ENCODE measurements around the gene GAD1.

GRCh38 chr2:170846314-170846713 is 29.6 kb downstream of the GAD1 start:
- TF ChIP-seq CTCF (IDR thresholded peaks at IDR 0.05; ENCODE audit: poor library complexity, severe bottlenecking), result no peak
- no peak for TF ChIP-seq EZH2 (IDR thresholded peaks at IDR 0.05; ENCODE audit: borderline replicate concordance, insufficient read depth, low read length, poor library complexity, severe bottlenecking)
- TF ChIP-seq EP300 (conservative IDR thresholded peaks at IDR 0.05; ENCODE audit: poor library complexity, severe bottlenecking), result no peak
- TF ChIP-seq SMC3 (conservative IDR thresholded peaks at IDR 0.05; ENCODE audit: poor library complexity), result no peak
- no peak for TF ChIP-seq TAF1 (IDR thresholded peaks at IDR 0.05; ENCODE audit: low read depth)
- TF ChIP-seq POLR2AphosphoS5 (IDR thresholded peaks at IDR 0.05), result no peak
- no peak for TF ChIP-seq REST (IDR thresholded peaks at IDR 0.05; ENCODE audit: borderline replicate concordance)
- TF ChIP-seq RAD21 (conservative IDR thresholded peaks at IDR 0.05), result no peak
